Body of pancreas (tissue), 4 donors: ENCODE data around the gene PTGIR. TPM values are rescaled to one million over a fixed set of nuclear protein-coding genes. Genes with fewer than 3 reads are reported as not detected.
A peak's percentile ranks its signal among the peaks of the same experiment; 100 is the strongest.

ENCODE experiments used
- ATAC-seq: fragments of 150-250 bp; one replicate; pipeline ENCODE4 v1.9.1; 2016
- DNase-seq, 4 donors: peaks; one replicate each; pipeline ENCODE4 v3.0.0-alpha.2; 2019
- H3K27ac ChIP-seq, 4 donors: fragments of 200-600 bp; sonication (generic); 1 replicate in 3 of 4; 2 replicates in 1 of 4; pipeline versions ENCODE4 v1.5.1 to v1.6.1; 2016 to 2019; ENCODE audit warnings: mild to moderate bottlenecking in 1 of 4, mixed read lengths in 1 of 4, moderate library complexity in 1 of 4
- H3K27me3 ChIP-seq, 2 donors: fragments of 200-600 bp; sonication (generic); one replicate each; pipeline ENCODE4 v1.6.0; 2016; ENCODE audit warnings: mild to moderate bottlenecking in 1 of 2
- H3K36me3 ChIP-seq, 2 donors: fragments of 200-600 bp; sonication (generic); replicated peaks in 1 of 2; 2 replicates each; pipeline ENCODE4 v1.5.1; 2016; ENCODE audit warnings: low read depth in 2 of 2; ENCODE audit not compliant: insufficient read depth in 1 of 2
- H3K4me1 ChIP-seq: fragments of 200-600 bp; sonication (generic); one replicate; pipeline ENCODE4 v1.6.0; 2016
- H3K4me3 ChIP-seq, 2 donors: fragments of 200-600 bp; sonication (generic); 1 replicate in 1 of 2; 2 replicates in 1 of 2; pipeline ENCODE4 v1.5.1; 2016 to 2019
- H3K9me3 ChIP-seq, 3 donors: fragments of 200-600 bp; sonication (generic); 1 replicate in 2 of 3; 2 replicates in 1 of 3; pipeline ENCODE4 v1.5.1; 2016
- POLR2A ChIP-seq, 3 donors: fragments of 450-650 bp; IDR thresholded peaks; one replicate each; pipeline ENCODE4 v1.6.1; 2016; ENCODE audit warnings: antibody characterized with exemption in 3 of 3, mild to moderate bottlenecking in 2 of 3
- WGBS, 2 donors: methylation state at CpG; one replicate each; pipeline ENCODE4 v1.1.5; 2017; 5-methylcytosine and 5-hydroxymethylcytosine counted together
- intact Hi-C: fragments of 100-400 bp; cut with DNase I; formaldehyde crosslinking; loops from one replicate; pipeline ENCODE4 v1.15.1; 2023
- total RNA-seq, 2 donors: library from RNA; depleted of rRNA; stranded (reverse); fragments of >200 nt; gene quantifications; one replicate each; pipeline ENCODE4 v1.1.0, GENCODE V29; 2016
- TF ChIP-seq, protein P1 (sequence below), 7 experiments: fragments of 450-650 bp in 4 of 7; fragments of 200-600 bp in 3 of 7; sonication (generic) in 3 of 7; IDR thresholded peaks; one replicate each; pipeline ENCODE4 v1.5.1; 2016 to 2019; ENCODE audit warnings: antibody characterized with exemption in 7 of 7

Gene PTGIR
- total RNA-seq, 2 donors from 2014 or later = 5.3 to 9.6 TPM

- 87 to 91% methylated on average over 11 to 23 of the region's 35 CpGs for WGBS, 2 donors
- Histone ChIP-seq H3K36me3 (no peaks in the 10 kb centered on the region), H3K4me1 (peaks cover 11% of the 10 kb centered on the region), H3K27me3 (no peaks in the 10 kb centered on the region), H3K9me3 (no peaks in the 10 kb centered on the region), H3K4me3 (no peak overlapping the region), H3K27ac (peak overlapping the region in 1 of 4 donors; percentile 2)
- no peak for DNase-seq
- TF ChIP-seq, protein P1, sequence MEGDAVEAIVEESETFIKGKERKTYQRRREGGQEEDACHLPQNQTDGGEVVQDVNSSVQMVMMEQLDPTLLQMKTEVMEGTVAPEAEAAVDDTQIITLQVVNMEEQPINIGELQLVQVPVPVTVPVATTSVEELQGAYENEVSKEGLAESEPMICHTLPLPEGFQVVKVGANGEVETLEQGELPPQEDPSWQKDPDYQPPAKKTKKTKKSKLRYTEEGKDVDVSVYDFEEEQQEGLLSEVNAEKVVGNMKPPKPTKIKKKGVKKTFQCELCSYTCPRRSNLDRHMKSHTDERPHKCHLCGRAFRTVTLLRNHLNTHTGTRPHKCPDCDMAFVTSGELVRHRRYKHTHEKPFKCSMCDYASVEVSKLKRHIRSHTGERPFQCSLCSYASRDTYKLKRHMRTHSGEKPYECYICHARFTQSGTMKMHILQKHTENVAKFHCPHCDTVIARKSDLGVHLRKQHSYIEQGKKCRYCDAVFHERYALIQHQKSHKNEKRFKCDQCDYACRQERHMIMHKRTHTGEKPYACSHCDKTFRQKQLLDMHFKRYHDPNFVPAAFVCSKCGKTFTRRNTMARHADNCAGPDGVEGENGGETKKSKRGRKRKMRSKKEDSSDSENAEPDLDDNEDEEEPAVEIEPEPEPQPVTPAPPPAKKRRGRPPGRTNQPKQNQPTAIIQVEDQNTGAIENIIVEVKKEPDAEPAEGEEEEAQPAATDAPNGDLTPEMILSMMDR (IDR thresholded peaks at IDR 0.05) = no peak
- no peak for TF ChIP-seq POLR2A (IDR thresholded peaks at IDR 0.05)
- intact Hi-C loops = no loop called here
- no peak for ATAC-seq
Measured at GRCh38 chr19:46623915-46624502, 880 bp downstream of the PTGIR start.

DNA sequence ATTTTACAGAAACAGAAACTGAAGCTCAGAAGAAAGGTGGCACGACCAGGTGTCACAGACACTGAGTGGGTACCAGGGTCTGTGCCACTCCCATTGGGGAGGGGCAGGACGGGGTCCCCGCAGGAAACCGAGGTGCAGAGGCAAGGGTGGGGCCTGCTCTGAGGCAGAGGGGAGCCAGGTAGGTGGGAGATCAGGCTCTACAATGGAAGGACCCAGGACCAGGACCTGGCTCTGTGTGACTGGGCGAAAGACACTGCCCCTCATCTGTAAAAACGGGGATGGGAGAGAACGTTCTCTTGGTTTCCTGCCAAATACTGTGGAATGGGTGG is 2.8 kb downstream of the PTGIR start:
- no peak for ATAC-seq
- Histone ChIP-seq H3K36me3 (no peaks in the 10 kb centered on the region), H3K9me3 (no peaks in the 10 kb centered on the region), H3K4me3 (no peak overlapping the region), H3K27ac (no peak overlapping the region), H3K4me1 (peaks cover 30% of the 10 kb centered on the region), H3K27me3 (no peaks in the 10 kb centered on the region)
- TF ChIP-seq, protein P1 (IDR thresholded peaks at IDR 0.05) = no peak
- TF ChIP-seq POLR2A (IDR thresholded peaks at IDR 0.05) = no peak
- 40 to 55% methylated on average over 7 of the region's 7 CpGs for WGBS, 2 donors
- intact Hi-C loops = no loop called here
- DNase-seq = no peak

DNA sequence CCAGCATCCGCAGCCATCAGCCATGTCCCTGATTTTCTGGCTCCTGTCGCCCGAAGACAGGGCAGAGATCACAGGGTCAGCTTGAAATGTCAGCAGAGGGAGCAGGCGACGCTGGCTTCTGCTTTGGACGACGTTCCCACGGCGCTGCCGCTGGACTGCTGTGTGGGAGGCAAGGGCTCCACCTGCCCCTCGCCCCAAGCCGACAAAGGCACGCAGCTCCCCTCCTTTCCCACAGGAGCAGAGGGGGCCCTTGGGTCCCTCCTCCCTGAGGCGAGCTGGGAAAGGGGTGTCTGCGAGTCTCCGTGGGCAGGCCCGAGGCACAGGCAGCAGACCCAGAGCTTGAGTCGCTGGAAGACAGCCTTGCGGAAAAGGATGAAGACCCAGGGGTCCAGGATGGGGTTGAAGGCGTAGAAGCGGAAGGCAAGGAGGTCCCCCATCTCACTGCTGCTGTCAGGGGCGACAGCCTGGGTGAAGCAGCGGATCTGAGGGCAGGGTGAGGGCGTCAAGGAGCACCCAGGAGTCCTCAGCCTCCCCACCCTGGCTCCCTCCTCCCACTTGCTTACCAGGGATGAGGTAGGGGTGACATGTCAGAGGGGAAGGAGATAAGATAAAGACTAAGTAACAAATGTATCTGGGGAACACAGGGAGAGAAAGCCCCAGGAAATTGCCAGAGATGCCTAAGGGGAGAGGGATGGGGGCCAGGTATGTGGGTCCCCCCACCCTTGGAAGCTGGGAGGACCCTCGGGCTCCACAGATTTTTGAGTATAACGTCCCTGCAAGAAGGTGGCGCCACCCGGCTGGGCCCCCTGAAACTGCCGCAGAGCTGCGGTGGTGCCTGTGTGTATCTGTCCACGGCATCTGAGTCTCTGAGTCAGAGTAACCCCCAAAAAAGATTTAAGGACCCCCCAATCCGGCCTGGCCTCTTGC is 3.4 kb downstream of the PTGIR start:
- H3K27me3 ChIP-seq = no peaks in the 10 kb centered on the region
- H3K4me3 ChIP-seq = no peak overlapping the region
- ATAC-seq = no peak
- H3K4me1 ChIP-seq = peaks cover 36% of the 10 kb centered on the region
- peak overlapping the region in 1 of 4 donors; percentile 29 for H3K27ac ChIP-seq
- DNase-seq = no peak
- 67 to 69% methylated on average over 20 to 32 of the region's 32 CpGs for WGBS, 2 donors
- H3K9me3 ChIP-seq = no peaks in the 10 kb centered on the region
- intact Hi-C loops = no loop called here
- H3K36me3 ChIP-seq = no peaks in the 10 kb centered on the region
- TF ChIP-seq, protein P1 (IDR thresholded peaks at IDR 0.05) = no peak
- no peak for TF ChIP-seq POLR2A (IDR thresholded peaks at IDR 0.05)

GRCh38 chr19:46620716-46621115 is 4.2 kb downstream of the PTGIR start:
- Histone ChIP-seq H3K27me3 (no peaks in the 10 kb centered on the region), H3K36me3 (no peaks in the 10 kb centered on the region), H3K9me3 (no peaks in the 10 kb centered on the region), H3K4me1 (peaks cover 42% of the 10 kb centered on the region), H3K27ac (no peak overlapping the region), H3K4me3 (no peak overlapping the region)
- 64 to 83% methylated on average over 6 of the region's 6 CpGs for WGBS, 2 donors
- ATAC-seq (no peak), DNase-seq (no peak)
- TF ChIP-seq, protein P1 (IDR thresholded peaks at IDR 0.05) = no peak
- TF ChIP-seq POLR2A (IDR thresholded peaks at IDR 0.05) = no peak
- intact Hi-C loops = no loop called here
